Measurements from ENCODE around the gene NBAS.
"Not testable (repeated sequence)": the region's sequence is repeated elsewhere in the genome, so short reads cannot be mapped to it uniquely, and the experiment has no call there.

The NBAS gene

DNA sequence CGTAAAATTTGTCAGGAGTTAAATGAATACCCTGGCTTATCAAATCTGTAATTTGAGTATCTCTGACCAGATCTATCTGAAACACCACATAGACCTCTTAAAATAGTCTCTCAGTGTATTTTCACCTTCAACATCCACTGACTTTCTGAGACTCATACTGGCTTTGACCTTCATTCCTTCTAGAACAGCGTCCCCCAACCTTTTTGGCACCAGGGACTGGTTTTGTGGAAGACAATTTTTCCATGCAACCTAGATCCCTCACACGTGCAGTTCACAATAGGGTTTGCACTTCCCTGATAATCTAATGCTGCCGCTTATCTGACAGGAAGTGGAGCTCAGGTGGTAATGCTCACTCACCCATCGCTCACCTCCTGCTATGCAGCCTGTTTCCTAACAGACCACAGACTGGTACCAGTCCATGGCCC is 3.2 kb downstream of the NBAS start:
- no peak for ATAC-seq

DNA sequence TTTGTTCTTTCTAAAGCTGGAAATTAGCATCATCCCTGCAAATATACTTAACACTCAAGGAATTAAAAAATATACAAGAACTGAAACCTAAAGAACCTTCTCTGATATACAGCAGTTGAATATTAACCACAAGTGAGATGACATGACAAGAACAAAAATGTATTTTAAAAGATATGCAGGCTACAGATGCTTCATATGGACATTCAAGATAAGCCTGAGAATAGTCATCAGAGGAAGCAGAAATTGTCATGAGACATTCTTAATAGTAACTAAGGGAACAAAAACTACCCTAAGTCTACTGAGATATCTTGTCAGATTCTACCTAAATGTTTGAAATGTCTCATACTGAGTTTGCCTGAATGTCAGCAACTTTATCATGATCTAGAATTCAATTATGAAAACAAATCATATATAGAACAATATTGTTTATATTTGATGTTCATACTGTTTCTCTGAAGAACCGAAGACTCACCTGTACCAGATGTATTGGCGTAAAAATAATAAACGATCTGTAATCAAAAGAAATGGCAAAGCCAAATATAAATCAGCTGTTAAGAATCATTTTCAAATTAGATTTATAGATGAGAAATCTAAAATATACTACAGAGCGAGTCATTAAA is 4.7 kb downstream of the NBAS start:
- ATAC-seq: no peak

DNA sequence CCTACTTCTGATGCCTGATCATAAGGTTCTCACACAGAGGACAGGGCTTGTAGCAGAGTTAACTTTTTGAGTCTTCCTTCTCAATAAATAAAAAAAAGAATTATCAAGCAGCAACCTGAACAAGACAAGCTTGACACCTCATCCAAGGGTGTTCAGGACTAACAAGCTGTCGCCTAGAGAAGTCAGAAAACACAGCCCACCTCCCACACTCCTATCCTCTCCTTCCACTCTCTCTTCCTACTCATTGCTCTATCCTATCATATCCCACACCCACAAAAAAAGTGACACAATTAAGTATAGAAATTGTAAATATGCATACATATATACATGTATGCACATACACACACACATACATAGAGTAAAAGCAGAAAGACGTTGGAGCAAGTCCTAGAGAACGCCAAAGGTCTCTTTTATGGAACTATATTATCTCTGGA is 5.4 kb downstream of the NBAS start:
- ATAC-seq: no peak

GRCh38 chr2:15554525-15555218 is 6.5 kb downstream of the NBAS start:
- no peak for ATAC-seq

DNA sequence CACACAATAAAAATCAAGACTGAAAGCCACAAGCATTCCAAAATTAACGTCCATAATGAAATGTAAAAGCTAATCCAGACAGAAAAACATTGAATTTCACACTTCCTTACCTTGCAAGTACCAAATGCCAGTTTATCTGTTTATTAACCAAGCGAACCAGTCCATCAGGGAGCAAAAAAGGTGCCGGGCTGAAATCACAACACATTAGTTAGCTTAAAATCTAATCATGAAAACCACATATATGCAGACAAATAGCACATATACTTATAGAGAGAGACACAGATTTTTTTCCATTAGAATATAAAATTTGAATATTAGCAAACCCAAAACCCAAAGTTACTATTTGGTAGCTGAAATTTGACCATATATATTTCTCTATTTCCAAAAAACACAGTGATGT is 7.2 kb downstream of the NBAS start:
- ATAC-seq: no peak

GRCh38 chr2:15553519-15553918 is 7.6 kb downstream of the NBAS start:
- ATAC-seq: no peak

DNA sequence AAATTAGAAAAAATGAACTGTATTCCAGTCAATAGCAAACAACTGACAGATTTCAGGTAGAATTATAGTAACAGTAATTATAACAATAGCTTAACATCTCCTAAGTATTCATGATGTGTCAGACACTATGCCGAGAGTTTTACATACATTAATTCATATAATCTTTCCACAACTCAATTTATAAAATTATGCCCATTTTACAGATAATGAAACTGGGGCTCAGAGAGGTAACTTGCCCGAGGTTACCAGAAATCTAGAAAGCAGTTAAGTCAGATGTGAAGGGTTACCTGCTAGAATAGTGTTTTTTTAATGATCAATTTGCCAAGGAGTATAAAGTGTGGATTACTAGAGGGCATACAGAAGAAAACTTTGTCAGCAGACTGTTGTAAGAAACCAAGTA is 12.2 kb downstream of the NBAS start:
- ATAC-seq: no peak

- ATAC-seq: no peak
Measured at GRCh38 chr2:15547115-15547876, 13.8 kb downstream of the NBAS start.

DNA sequence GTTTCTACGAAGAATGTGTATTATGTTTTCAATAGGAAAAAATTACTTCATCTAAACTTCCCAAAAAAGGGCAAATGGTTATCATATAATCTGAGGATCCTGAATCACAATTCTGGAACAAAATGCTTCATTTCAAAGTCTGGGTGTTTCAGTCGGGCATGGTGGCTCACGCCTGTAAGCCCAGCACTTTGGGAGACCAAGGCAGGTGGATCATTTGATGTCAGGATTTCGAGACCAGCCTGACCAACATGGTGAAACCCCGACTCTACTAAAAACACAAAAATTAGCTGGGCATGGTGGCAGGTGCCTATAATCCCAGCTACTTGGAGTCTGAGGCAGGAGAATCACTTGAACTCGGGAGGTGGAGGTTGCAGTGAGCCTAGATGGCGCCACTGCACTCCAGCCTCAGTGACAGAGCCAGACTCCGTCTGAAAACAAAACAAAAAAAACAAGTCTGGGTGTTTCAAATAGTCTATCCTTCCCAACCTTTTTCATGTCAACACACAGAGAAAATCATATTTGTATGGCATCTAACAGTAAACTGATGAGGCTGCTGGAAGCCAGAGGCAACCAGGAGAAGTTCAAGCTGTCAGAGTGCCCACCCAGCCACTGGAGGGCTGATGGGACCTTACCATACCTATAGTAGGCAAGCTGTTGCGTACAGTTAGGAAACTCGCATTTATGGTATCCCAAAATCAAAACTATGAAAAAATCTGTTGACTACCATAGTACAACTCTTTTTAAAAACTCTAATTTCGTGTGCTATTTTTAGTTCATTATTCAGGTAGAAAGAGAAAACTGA is 14.6 kb downstream of the NBAS start:
- no peak for ATAC-seq

DNA sequence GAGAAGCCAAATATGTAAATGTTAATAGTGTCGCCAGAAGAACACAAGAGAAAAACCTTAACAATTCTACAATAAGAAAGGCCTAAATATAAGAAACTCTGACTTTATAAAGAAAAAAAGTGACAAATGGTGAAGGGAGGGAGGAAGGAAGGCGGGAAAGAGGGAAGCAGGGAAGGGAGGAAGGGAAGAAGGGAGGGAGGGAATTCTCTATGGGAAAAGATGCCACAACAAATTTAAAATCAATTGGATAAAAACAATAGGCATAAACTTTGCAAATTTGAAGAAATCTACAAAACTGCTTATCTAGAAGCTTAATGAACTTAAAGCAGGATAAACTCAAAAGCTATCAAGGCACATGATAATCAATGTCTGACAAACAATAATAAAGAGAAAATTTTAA is 16.9 kb downstream of the NBAS start:
- no peak for ATAC-seq

GRCh38 chr2:15543541-15543940 is 17.6 kb downstream of the NBAS start:
- ATAC-seq: no peak

GRCh38 chr2:15543053-15543452 is 18.1 kb downstream of the NBAS start:
- no peak for ATAC-seq

DNA sequence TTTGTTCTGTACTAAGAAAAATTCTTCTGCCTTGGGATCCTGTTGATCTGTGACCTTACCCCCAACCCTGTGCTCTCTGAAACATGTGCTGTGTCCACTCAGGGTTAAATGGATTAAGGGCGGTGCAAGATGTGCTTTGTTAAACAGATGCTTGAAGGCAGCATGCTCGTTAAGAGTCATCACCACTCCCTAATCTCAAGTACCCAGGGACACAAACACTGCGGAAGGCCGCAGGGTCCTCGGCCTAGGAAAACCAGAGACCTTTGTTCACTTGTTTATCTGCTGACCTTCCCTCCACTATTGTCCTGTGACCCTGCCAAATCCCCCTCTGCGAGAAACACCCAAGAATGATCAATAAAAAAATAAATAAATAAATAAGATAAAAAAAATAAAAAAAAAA is 18.9 kb downstream of the NBAS start:
- ATAC-seq: not testable (repeated sequence)

- not testable (repeated sequence) for ATAC-seq
Measured at GRCh38 chr2:15540523-15540922, 20.6 kb downstream of the NBAS start.

DNA sequence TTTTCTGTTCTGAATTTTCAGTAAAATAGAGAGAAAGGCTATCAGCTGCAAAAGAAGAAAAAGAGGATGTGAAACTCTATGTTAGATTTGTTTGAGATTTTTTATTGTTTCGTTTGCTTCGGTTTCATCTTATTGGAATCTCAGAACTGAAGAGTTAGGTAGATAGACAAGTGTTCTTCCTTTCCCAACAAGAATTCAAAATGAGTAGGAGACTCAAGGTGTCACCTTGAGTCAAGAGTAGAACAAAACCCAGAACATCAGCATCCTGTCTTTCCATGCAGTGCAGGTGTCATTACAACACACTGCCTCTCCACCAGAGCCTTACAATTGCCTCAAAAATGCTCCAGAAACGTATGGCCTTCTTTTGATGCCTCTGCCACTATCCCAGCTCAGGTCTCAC is 21.1 kb downstream of the NBAS start:
- no peak for ATAC-seq

DNA sequence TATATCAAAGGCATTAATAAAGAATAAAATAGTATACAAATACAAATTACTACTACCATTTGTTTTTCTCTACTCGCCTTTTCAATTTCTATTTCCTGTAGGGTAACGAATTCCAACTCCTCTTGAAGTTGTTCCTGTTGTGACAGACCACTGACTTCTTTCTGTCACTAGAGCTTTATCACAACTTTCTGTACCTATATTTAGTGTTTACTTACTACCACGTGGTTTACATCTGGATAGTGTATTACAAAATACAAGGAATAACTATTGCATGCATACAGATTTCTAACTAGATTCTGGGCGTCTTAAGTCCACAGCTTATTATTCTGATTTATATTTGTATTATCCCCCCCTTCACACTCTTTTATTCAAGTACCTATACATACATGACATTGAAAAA is 22.3 kb downstream of the NBAS start:
- ATAC-seq: no peak

GRCh38 chr2:15533860-15534480 is 27.2 kb downstream of the NBAS start:
- ATAC-seq: no peak

- no peak for ATAC-seq
Measured at GRCh38 chr2:15532996-15533395, 28.1 kb downstream of the NBAS start.

DNA sequence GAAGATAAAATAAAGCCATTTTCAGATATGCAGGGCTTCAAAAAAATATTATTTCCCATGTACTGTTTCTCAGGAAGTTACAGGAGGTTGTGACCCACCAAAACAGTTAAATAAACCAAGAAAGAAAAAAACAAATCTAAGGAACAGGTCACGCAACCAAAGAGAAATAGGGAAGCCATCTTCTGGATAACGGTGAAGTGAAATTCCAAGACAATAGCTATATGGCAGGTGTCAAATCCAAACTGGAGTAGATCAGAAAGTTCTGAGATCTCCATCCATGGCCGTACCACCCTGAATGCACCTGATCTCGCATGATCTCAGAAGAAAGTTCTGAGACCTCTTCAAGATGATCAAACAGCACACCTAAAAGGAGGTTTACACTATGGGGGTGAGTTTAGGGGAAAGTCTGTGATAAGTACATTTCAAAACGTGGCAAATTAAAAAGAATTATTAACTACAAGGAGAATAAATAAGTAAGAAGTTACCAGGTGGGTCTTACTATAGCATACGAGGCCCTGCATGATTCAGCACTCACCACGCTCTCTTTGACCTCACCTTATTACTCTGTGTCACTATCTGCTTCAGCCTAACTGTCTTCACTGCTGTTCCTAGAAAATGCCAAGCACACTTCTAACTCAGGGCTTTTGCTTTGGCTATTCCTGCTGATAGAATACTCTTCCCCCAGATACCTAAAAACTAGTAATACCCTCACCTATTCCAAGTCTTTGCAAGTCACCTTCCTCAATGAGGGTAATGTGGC is 29.9 kb downstream of the NBAS start:
- no peak for ATAC-seq

DNA sequence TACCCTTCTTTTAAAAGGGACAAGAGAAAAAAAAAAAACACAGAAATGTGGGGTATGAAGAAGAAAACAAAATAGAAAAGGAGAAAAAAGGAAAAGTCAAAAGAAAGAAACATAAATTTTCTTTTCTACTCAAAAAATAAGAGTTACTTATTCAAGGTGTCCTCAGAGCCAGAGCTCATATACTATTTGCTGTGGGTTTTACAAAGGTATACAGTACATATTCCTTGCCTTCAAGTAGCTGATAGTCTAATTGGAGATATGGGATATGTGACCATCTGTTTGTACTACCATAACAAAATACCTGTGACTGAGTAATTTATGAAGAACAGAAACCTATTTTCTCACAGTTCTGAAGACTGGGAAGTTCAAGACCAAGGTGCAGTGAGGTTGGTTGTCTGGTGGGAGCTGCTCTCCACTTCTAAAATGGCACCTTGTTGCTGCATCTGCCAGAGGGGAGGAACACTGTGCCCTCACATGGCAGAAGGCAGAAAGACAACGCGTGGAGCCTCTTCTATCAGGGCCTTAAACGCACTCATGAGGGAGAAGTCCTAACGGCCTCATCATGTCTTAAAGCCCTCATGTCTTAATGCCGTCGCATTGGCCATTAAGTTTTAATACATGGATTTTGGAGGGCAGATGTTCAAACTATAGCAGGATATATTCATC is 33.9 kb downstream of the NBAS start:
- no peak for ATAC-seq

DNA sequence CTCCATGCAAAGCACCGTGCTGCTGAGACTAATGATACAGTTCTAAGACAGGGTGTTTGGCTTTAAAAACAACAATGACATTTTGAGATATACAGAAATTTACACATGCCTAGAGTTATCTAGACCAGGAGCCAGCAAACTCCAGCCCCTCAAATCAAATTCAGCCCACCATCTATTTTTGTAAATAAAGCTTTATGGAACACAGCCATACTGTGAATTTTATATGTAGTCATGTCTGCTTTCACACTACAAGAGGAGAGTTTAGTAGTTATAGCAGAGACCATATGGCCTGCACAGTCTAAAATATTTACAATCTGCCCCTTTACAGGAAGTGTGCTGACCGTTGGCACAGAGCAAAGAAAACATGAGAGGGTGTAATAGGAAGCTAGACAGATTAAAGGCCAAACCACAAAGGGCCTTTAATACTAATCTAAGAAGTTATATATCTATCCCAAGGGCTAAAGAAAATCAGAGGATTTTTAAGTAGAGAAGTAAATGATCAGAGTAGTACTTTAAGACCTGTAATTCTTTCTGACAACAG is 39.4 kb downstream of the NBAS start:
- ATAC-seq: no peak
